ENCODE measurements around the gene ABCB6. TPM values are rescaled to one million over a fixed set of nuclear protein-coding genes. Genes with fewer than 3 reads are reported as not detected.
A peak's percentile ranks its signal among the peaks of the same experiment; 100 is the strongest.

The ABCB6 gene
- total and polyA plus RNA-seq, 10 of the 15 experiments (the other 5 are each of a cell fraction or from before 2014, with no cell fraction given) = 2.3 to 22.1 (median 13.8) TPM

DNA sequence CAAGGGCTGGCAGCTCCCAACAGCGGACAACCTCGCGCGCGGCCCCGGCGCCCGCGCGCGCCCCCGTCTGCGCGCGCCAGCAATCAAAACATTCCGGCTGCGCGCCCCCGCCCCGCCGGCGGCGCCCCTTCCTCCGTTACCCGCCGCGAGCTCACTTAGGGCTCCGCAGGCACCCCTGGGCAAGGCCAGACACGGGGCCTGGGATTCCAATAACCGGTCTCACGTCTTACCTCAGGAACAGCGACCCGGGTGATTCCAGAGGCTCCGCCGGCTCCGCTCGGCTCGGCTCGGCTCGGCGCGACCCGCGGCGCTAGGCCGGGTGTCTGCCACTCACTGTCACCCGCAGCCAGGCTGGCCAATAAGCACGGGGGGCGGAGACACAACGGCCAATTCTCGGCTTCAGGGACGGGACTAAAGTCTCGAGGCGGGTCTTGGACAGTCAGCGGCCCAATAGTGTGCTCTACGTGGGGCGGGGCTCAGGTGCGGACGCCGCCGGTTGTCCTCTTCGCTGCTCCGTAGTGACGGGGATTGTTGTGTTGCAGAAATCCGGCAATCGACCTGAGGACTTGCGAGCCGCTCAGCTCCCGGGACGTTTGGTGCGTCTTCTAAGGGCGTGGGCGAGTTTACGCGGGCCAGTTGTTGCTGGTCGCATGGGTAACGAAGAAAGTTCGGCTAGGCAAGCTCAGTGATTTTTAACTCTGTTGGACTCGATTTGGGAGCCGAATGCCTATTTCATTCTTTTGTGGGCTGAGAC lies 10.7 kb upstream of the ABCB6 start, which contains the start of the genes ANKZF1 and ATG9A (continued):
- TF ChIP-seq PAX5 (IDR thresholded peaks at IDR 0.05; ENCODE audit: borderline replicate concordance, low read depth, low read length) (0 out of 2 replicates have a peak, but pooled peaks have one; percentile 19), CREB1 (IDR thresholded peaks at IDR 0.05; ENCODE audit: low read depth) (peak; percentile 96), ZNF207 (IDR thresholded peaks at IDR 0.05; ENCODE audit: borderline replicate concordance) (peak; percentile 87; the same call in 1 of the 2 replicates), MEF2B (IDR thresholded peaks at IDR 0.05; ENCODE audit: partially characterized antibody, poor library complexity, severe bottlenecking) (peak; percentile 12)
- TF ChIP-seq, protein P1, sequence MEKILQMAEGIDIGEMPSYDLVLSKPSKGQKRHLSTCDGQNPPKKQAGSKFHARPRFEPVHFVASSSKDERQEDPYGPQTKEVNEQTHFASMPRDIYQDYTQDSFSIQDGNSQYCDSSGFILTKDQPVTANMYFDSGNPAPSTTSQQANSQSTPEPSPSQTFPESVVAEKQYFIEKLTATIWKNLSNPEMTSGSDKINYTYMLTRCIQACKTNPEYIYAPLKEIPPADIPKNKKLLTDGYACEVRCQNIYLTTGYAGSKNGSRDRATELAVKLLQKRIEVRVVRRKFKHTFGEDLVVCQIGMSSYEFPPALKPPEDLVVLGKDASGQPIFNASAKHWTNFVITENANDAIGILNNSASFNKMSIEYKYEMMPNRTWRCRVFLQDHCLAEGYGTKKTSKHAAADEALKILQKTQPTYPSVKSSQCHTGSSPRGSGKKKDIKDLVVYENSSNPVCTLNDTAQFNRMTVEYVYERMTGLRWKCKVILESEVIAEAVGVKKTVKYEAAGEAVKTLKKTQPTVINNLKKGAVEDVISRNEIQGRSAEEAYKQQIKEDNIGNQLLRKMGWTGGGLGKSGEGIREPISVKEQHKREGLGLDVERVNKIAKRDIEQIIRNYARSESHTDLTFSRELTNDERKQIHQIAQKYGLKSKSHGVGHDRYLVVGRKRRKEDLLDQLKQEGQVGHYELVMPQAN (conservative IDR thresholded peaks at IDR 0.05) = peak; percentile 91

DNA sequence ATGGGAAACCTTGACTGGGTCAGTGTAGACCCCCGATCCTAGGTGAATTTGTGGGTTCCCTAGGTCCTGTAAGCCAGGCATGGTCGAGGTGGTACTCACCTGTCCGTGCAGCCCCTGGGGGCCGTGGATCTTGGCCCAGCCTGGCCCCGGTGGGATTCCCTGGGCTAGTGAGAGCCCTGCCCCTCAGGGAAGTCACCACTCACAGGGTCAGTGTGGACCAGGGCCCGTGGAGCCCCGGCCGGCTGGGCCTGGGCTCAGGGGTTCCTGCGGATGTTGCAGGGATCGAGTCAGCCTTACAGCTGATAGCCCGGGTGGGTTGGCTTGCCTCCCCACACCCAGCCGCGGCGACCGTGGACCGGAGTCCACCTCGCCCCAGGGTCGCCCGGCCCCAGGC lies 10.2 kb upstream of the ABCB6 start:
- TF ChIP-seq NR2F1 (conservative IDR thresholded peaks at IDR 0.05) (peak; percentile 50; the same call in 1 of the 2 replicates), RAD51 (IDR thresholded peaks at IDR 0.05) (no peak), ASH2L (IDR thresholded peaks at IDR 0.05; ENCODE audit: borderline replicate concordance, low read depth) (0 out of 2 replicates have a peak, but pooled peaks have one; percentile 16), EGR1 (IDR thresholded peaks at IDR 0.05; ENCODE audit: borderline replicate concordance in 1 of 2, low read depth in 2 of 2, low read length in 2 of 2) (no peak), SUPT20H (IDR thresholded peaks at IDR 0.05; ENCODE audit: borderline replicate concordance, control insufficient read depth, low read depth, low read length) (no peak)
- Histone ChIP-seq H3K9me3 (replicated peaks; ENCODE audit: control insufficient read depth, insufficient read depth, low read length) (no peaks in the 10 kb centered on the region), H3K36me3 (ENCODE audit: control insufficient read depth in 2 of 2, insufficient read depth in 2 of 2, low read length in 1 of 2) (peaks cover 6 to 27% of the 10 kb centered on the region in 2 experiments), H3K4me2 (ENCODE audit: control insufficient read depth, insufficient read depth) (peak overlapping the region; percentile 38), H3K79me2 (ENCODE audit: control insufficient read depth, insufficient read depth, low read length) (peaks cover 44% of the 10 kb centered on the region), H3K9ac (ENCODE audit: control insufficient read depth, insufficient read depth, low read length) (peak overlapping the region; percentile 92), H4K20me1 (ENCODE audit: control insufficient read depth, insufficient read depth) (no peaks in the 10 kb centered on the region), H3K27me3 (replicated peaks in 1 of 2; ENCODE audit: control insufficient read depth in 2 of 2, insufficient read depth in 2 of 2, low read length in 1 of 2) (no peaks in the 10 kb centered on the region), H3K27ac (ENCODE audit: control insufficient read depth, insufficient read depth) (peak overlapping the region; percentile 87), H3K4me3 (peak overlapping the region; percentile 97), H2AFZ (ENCODE audit: control insufficient read depth, low read depth, low read length) (peak overlapping the region; percentile 98), H3K4me1 (ENCODE audit: control insufficient read depth, insufficient read depth, low read length) (peaks cover 15% of the 10 kb centered on the region)
- ChIA-PET CTCF (interaction anchor here (0.7 to 2.8 kb wide), 9 partner anchors 9 to 899 kb away, joined by 3 to 16 read pairs (median 6); partner anchors contain the start of gene ZFAND2B), RAD21 (ENCODE audit: unreplicated experiment) (interaction anchor here (0.5 to 2.6 kb wide), 12 partner anchors 11 to 71 kb away, joined by 3 to 14 read pairs (median 4); partner anchors contain the start of genes ABCB6, GLB1L, STK16 and TUBA4A), SMC1A (ENCODE audit: uncharacterized antibody, unreplicated experiment) (interaction anchor here (2.2 to 2.7 kb wide), 4 partner anchors 10 to 22 kb away, joined by 8 to 22 read pairs (median 10); partner anchors contain the start of genes ABCB6, GLB1L, STK16 and TUBA4B), POLR2A (interaction anchor here (0.6 to 3.5 kb wide), 14 partner anchors 8 to 343 kb away, joined by 3 to 45 read pairs (median 6); partner anchors contain the start of genes ABCB6, CNPPD1, DNAJB2 and DNPEP)
- FAIRE-seq (no peak), ATAC-seq (peak; percentile 32; the same call in 2 of the 3 replicates), DNase-seq (ENCODE audit: low read depth, low spot score) (no peak)
- under 1% methylated on average over 19 of the region's 19 CpGs for WGBS (ENCODE audit: insufficient coverage, insufficient replicate concordance, low lambda C conversion rate, missing lambda C conversion rate)
- in situ Hi-C loops (cut with MboI) = no loop called here
- intact Hi-C loops (cut with micrococcal nuclease; ENCODE audit: unreplicated experiment) = loop anchor here (1.0 to 2.0 kb wide), 2 partner anchors 24 to 50 kb away; partner anchors contain the start of genes DNAJB2, TUBA4A and TUBA4B
- BruUV-seq (replicated peaks) = no TSS peak

Measured in GM12878 (cell line).